DND-41 (cell line): ENCODE data around the gene TBC1D22A.

Source experiments
- ATAC-seq: fragments of 200-7000 bp; cut with Tn5 transposase; 3 replicates; pipeline ENCODE4 v1.9.1; 2021; ENCODE audit warnings: low read depth; ENCODE audit not compliant: insufficient read depth
- DNase-seq: peaks from one replicate; pipeline ENCODE4 v3.0.0-alpha.2; 2020
- H2AFZ ChIP-seq: 2 replicates; pipeline ENCODE4 v1.6.0; 2012; ENCODE audit warnings: low read depth, low read length
- H3K27ac ChIP-seq: 2 replicates; pipeline ENCODE4 v1.5.1; 2012; ENCODE audit warnings: low read length, inconsistent platforms
- H3K27me3 ChIP-seq: fragments of 200-600 bp; sonication (generic); 2 replicates; pipeline ENCODE4 v1.6.0; 2012; ENCODE audit warnings: low read length, mild to moderate bottlenecking, inconsistent platforms; ENCODE audit not compliant: insufficient read depth, poor library complexity
- H3K36me3 ChIP-seq: 2 replicates; pipeline ENCODE4 v1.5.1; 2012; ENCODE audit warnings: low read length, inconsistent platforms; ENCODE audit not compliant: insufficient read depth
- H3K4me1 ChIP-seq: 2 replicates; pipeline ENCODE4 v1.5.1; 2012; ENCODE audit warnings: mild to moderate bottlenecking, low read length; ENCODE audit not compliant: insufficient read depth
- H3K4me2 ChIP-seq: 2 replicates; pipeline ENCODE4 v1.6.0; 2012; ENCODE audit warnings: mild to moderate bottlenecking, moderate library complexity, low read length, inconsistent platforms; ENCODE audit not compliant: insufficient read depth
- H3K4me3 ChIP-seq, 2 experiments: fragments of 200-600 bp in 1 of 2; shearing (Covaris generic) in 1 of 2; 2 replicates each; pipeline ENCODE4 v1.5.1; 2012 to 2016; ENCODE audit warnings: inconsistent platforms in 2 of 2, low read length in 2 of 2, mild to moderate bottlenecking in 2 of 2, low read depth in 1 of 2, moderate library complexity in 1 of 2
- H3K79me2 ChIP-seq: 2 replicates; pipeline ENCODE4 v1.6.0; 2012; ENCODE audit warnings: low read length, inconsistent platforms; ENCODE audit not compliant: insufficient read depth
- H3K9ac ChIP-seq: 2 replicates; pipeline ENCODE4 v1.6.0; 2012; ENCODE audit warnings: low read depth, mild to moderate bottlenecking, inconsistent platforms, low read length, moderate library complexity
- H3K9me3 ChIP-seq: 2 replicates; pipeline ENCODE4 v1.5.1; 2012; ENCODE audit warnings: low read length, moderate library complexity, mild to moderate bottlenecking, inconsistent platforms; ENCODE audit not compliant: insufficient read depth, severe bottlenecking
- H4K20me1 ChIP-seq: 2 replicates; pipeline ENCODE4 v1.6.0; 2012; ENCODE audit warnings: low read length; ENCODE audit not compliant: insufficient read depth
- CTCF ChIP-seq: IDR thresholded peaks from 2 replicates; pipeline ENCODE4 v1.5.1; 2012; ENCODE audit warnings: borderline replicate concordance, low read length, moderate library complexity, mild to moderate bottlenecking; ENCODE audit not compliant: poor library complexity, severe bottlenecking; ENCODE audit errors: extremely low read depth
- EZH2 ChIP-seq: IDR thresholded peaks from 3 replicates; pipeline ENCODE4 v1.6.1; 2012; ENCODE audit warnings: borderline replicate concordance, low read depth, mild to moderate bottlenecking, moderate library complexity, low read length, inconsistent platforms; ENCODE audit not compliant: severe bottlenecking

The TBC1D22A gene, protein sequence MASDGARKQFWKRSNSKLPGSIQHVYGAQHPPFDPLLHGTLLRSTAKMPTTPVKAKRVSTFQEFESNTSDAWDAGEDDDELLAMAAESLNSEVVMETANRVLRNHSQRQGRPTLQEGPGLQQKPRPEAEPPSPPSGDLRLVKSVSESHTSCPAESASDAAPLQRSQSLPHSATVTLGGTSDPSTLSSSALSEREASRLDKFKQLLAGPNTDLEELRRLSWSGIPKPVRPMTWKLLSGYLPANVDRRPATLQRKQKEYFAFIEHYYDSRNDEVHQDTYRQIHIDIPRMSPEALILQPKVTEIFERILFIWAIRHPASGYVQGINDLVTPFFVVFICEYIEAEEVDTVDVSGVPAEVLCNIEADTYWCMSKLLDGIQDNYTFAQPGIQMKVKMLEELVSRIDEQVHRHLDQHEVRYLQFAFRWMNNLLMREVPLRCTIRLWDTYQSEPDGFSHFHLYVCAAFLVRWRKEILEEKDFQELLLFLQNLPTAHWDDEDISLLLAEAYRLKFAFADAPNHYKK

GRCh38 chr22:46762238-46763050, at the start of gene TBC1D22A:
TSS of gene TBC1D22A (plus strand) at chr22:46762650. CDS start at chr22:46762787, 137 bp downstream.
- H3K27ac ChIP-seq, result peak within 1 kb of the TSS; percentile 91
- H3K4me1 ChIP-seq, result peaks cover 40% of the 10 kb centered on the region
- no peaks in the 10 kb centered on the region for H3K9me3 ChIP-seq
- peak within 1 kb of the TSS; percentile 87 for H3K9ac ChIP-seq
- H3K36me3 ChIP-seq, result peaks cover 12% of the 10 kb centered on the region
- H2AFZ ChIP-seq, result peak within 1 kb of the TSS; percentile 97
- peak; percentile 93 for ATAC-seq
- DNase-seq, result peak; percentile 95
- peak within 1 kb of the TSS; percentile 77 for H3K4me2 ChIP-seq
- TF ChIP-seq EZH2 (no peak), CTCF (peak; percentile 9)
- peaks cover 5% of the 10 kb centered on the region; the same call in 1 of the 2 replicates for H4K20me1 ChIP-seq
- H3K4me3 ChIP-seq, result peak within 1 kb of the TSS; percentile 80 to 94
- H3K79me2 ChIP-seq, result peaks cover 61% of the 10 kb centered on the region
- H3K27me3 ChIP-seq, result no peaks in the 10 kb centered on the region

DNA sequence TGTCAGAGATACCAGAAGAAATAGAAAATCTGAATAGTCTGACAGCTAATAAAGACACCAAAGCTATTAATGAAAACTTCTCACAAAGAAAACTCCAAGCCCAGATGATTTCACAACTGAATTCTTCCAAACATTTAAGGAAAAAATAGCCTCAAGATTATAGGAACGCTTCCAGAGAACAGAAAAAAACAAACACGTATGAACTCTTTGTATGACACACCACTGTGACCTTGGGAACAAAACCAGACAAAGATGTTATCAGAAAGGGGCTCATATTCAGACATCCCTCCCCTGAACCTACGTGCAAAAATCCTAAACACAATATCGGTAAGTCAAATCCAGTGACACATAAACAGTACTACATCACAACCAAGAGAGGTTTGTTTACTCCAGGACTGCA, 47.9 kb upstream of the TBC1D22A start:
- Histone ChIP-seq H3K27me3 (no peaks in the 10 kb centered on the region), H3K27ac (no peak overlapping the region), H3K4me2 (no peak overlapping the region), H4K20me1 (no peaks in the 10 kb centered on the region), H3K9ac (no peak overlapping the region), H3K9me3 (no peaks in the 10 kb centered on the region), H3K79me2 (peaks cover 4% of the 10 kb centered on the region; the same call in 1 of the 2 replicates), H3K4me1 (no peaks in the 10 kb centered on the region), H3K36me3 (peaks cover 85% of the 10 kb centered on the region), H2AFZ (no peak overlapping the region), H3K4me3 (no peak overlapping the region)
- DNase-seq, result no peak
- no peak for ATAC-seq
- TF ChIP-seq CTCF (no peak), EZH2 (no peak)

GRCh38 chr22:46719921-46720320, 42.5 kb upstream of the TBC1D22A start:
- no peak overlapping the region for H2AFZ ChIP-seq
- no peak overlapping the region for H3K4me2 ChIP-seq
- peaks cover 36% of the 10 kb centered on the region for H3K79me2 ChIP-seq
- H3K4me1 ChIP-seq, result no peaks in the 10 kb centered on the region
- H3K27ac ChIP-seq, result no peak overlapping the region
- peaks cover 24% of the 10 kb centered on the region for H4K20me1 ChIP-seq
- no peak for ATAC-seq
- TF ChIP-seq CTCF (no peak), EZH2 (no peak)
- no peak for DNase-seq
- no peaks in the 10 kb centered on the region for H3K9me3 ChIP-seq
- H3K9ac ChIP-seq, result no peak overlapping the region
- H3K27me3 ChIP-seq, result no peaks in the 10 kb centered on the region
- H3K36me3 ChIP-seq, result peaks cover 73% of the 10 kb centered on the region
- no peak overlapping the region for H3K4me3 ChIP-seq
